Keratinocyte (primary cell): ENCODE measurements around the gene GRWD1.

Experiments used
- CTCF ChIP-seq, 3 experiments: IDR thresholded peaks in 1 of 3; conservative IDR thresholded peaks in 1 of 3; optimal IDR thresholded peaks in 1 of 3; 2 replicates in 2 of 3; 3 replicates in 1 of 3; pipeline versions ENCODE3 to v1.5.1; 2011; ENCODE audit warnings: low read length in 3 of 3, mild to moderate bottlenecking in 3 of 3, moderate library complexity in 2 of 3, control low read depth in 1 of 3, inconsistent platforms in 1 of 3; ENCODE audit not compliant: insufficient read depth in 2 of 3; ENCODE audit errors: extremely low read depth in 1 of 3
- EZH2 ChIP-seq: IDR thresholded peaks from one replicate; pipeline ENCODE4 v1.6.1; 2012; ENCODE audit warnings: inconsistent platforms, mild to moderate bottlenecking, low read length, moderate library complexity

GRCh38 chr19:48451624-48452023, 5.8 kb downstream of the GRWD1 start:
- TF ChIP-seq CTCF (optimal IDR thresholded peaks at IDR 0.05 in 1 of 3, IDR thresholded peaks at IDR 0.05 in 1 of 3, conservative IDR thresholded peaks at IDR 0.05 in 1 of 3; ENCODE audit: extremely low read depth in 1 of 3, insufficient read depth in 2 of 3, low read length in 3 of 3) (no peak), EZH2 (no peak)
